Measurements from ENCODE around the gene GRM1.

Gene GRM1

DNA sequence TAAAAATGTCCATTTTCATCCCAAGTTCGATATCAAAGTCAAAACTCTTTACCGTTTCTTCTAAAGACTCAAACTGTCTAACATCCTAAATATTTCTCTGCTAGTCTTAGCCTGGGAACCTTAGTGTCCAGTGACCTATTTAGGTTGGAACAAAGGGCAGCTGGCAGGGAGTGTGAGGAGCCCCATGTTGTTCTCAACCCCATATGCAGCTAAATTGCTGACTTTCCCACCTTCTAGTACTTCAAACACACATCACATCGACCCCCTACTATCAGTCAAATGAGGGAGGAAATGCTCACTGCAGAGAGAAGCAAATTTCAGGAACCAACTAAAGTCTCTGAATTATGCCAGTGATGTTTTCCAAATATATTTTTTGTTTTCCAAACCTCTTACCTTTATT lies 322.2 kb downstream of the GRM1 start:
- no peaks in the 10 kb centered on the region for H3K9me3 ChIP-seq (ENCODE audit: control insufficient read depth, insufficient read depth, low read depth, low read length)
- ChIA-PET POLR2A (no interaction called here), CTCF (interaction anchor here (0.6 kb wide), 1 partner anchor 191 kb away, joined by 4 read pairs; no protein-coding TSS in a partner anchor)
- TF ChIP-seq ZNF23 (tag by site-specific recombination; IDR thresholded peaks at IDR 0.05; ENCODE audit: borderline replicate concordance) (no peak), ZNF707 (tag by site-specific recombination; IDR thresholded peaks at IDR 0.05) (no peak), TCF7L2 (IDR thresholded peaks at IDR 0.05; ENCODE audit: borderline replicate concordance, low read depth, low read length) (no peak), ZNF558 (tag by site-specific recombination; IDR thresholded peaks at IDR 0.05) (no peak), ZNF670 (tag by site-specific recombination; IDR thresholded peaks at IDR 0.05; ENCODE audit: low read depth) (no peak), ZNF350 (tag by site-specific recombination; IDR thresholded peaks at IDR 0.05) (no peak), ZNF510 (tag by site-specific recombination; IDR thresholded peaks at IDR 0.05; ENCODE audit: insufficient replicate concordance) (no peak), ZNF747 (tag by site-specific recombination; IDR thresholded peaks at IDR 0.05) (no peak), ZBTB48 (tag by site-specific recombination; IDR thresholded peaks at IDR 0.05) (no peak), GLIS2 (tag by site-specific recombination; IDR thresholded peaks at IDR 0.05) (no peak), ZNF302 (tag by site-specific recombination; IDR thresholded peaks at IDR 0.05; ENCODE audit: low read depth) (no peak), KLF1 (tag by site-specific recombination; IDR thresholded peaks at IDR 0.05) (no peak), SETDB1 (IDR thresholded peaks at IDR 0.05; ENCODE audit: insufficient read length, low read length) (no peak), ZNF37A (tag by site-specific recombination; IDR thresholded peaks at IDR 0.05) (no peak), KLF16 (tag by site-specific recombination; IDR thresholded peaks at IDR 0.05) (no peak), ZNF2 (tag by site-specific recombination; IDR thresholded peaks at IDR 0.05) (no peak), ZNF658 (tag by site-specific recombination; IDR thresholded peaks at IDR 0.05) (no peak), ZNF626 (tag by site-specific recombination; IDR thresholded peaks at IDR 0.05) (no peak)
- TF ChIP-seq, protein P1, sequence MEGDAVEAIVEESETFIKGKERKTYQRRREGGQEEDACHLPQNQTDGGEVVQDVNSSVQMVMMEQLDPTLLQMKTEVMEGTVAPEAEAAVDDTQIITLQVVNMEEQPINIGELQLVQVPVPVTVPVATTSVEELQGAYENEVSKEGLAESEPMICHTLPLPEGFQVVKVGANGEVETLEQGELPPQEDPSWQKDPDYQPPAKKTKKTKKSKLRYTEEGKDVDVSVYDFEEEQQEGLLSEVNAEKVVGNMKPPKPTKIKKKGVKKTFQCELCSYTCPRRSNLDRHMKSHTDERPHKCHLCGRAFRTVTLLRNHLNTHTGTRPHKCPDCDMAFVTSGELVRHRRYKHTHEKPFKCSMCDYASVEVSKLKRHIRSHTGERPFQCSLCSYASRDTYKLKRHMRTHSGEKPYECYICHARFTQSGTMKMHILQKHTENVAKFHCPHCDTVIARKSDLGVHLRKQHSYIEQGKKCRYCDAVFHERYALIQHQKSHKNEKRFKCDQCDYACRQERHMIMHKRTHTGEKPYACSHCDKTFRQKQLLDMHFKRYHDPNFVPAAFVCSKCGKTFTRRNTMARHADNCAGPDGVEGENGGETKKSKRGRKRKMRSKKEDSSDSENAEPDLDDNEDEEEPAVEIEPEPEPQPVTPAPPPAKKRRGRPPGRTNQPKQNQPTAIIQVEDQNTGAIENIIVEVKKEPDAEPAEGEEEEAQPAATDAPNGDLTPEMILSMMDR (tag by site-specific recombination; IDR thresholded peaks at IDR 0.05): no peak
- TF ChIP-seq, protein P2, sequence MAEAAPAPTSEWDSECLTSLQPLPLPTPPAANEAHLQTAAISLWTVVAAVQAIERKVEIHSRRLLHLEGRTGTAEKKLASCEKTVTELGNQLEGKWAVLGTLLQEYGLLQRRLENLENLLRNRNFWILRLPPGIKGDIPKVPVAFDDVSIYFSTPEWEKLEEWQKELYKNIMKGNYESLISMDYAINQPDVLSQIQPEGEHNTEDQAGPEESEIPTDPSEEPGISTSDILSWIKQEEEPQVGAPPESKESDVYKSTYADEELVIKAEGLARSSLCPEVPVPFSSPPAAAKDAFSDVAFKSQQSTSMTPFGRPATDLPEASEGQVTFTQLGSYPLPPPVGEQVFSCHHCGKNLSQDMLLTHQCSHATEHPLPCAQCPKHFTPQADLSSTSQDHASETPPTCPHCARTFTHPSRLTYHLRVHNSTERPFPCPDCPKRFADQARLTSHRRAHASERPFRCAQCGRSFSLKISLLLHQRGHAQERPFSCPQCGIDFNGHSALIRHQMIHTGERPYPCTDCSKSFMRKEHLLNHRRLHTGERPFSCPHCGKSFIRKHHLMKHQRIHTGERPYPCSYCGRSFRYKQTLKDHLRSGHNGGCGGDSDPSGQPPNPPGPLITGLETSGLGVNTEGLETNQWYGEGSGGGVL (tag by site-specific recombination; IDR thresholded peaks at IDR 0.05): no peak
- no peak overlapping the region for H3K4me3 ChIP-seq (ENCODE audit: low read depth, low read length)
- no peak overlapping the region for H3K27ac ChIP-seq (ENCODE audit: extremely low read depth, low read depth, low read length)
- no peaks in the 10 kb centered on the region for H3K36me3 ChIP-seq (ENCODE audit: control insufficient read depth in 2 of 2, insufficient read depth in 1 of 2, low read length in 2 of 2)
- no peaks in the 10 kb centered on the region for H3K4me1 ChIP-seq (ENCODE audit: control insufficient read depth, insufficient read depth, low read length)

DNA sequence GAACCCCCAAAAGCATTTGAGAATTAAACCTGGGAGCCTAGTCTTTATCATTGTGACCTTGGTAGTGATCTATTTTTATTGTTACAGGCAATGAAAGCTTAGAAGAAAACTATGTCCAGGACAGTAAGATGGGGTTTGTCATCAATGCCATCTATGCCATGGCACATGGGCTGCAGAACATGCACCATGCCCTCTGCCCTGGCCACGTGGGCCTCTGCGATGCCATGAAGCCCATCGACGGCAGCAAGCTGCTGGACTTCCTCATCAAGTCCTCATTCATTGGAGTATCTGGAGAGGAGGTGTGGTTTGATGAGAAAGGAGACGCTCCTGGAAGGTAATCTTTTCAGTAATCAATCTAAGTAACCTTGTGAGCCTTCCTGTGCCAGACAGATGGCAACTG lies 323.3 kb downstream of the GRM1 start:
- TF ChIP-seq ZNF529 (tag by site-specific recombination; IDR thresholded peaks at IDR 0.05; ENCODE audit: insufficient replicate concordance): no peak
- TF ChIP-seq, protein P3, sequence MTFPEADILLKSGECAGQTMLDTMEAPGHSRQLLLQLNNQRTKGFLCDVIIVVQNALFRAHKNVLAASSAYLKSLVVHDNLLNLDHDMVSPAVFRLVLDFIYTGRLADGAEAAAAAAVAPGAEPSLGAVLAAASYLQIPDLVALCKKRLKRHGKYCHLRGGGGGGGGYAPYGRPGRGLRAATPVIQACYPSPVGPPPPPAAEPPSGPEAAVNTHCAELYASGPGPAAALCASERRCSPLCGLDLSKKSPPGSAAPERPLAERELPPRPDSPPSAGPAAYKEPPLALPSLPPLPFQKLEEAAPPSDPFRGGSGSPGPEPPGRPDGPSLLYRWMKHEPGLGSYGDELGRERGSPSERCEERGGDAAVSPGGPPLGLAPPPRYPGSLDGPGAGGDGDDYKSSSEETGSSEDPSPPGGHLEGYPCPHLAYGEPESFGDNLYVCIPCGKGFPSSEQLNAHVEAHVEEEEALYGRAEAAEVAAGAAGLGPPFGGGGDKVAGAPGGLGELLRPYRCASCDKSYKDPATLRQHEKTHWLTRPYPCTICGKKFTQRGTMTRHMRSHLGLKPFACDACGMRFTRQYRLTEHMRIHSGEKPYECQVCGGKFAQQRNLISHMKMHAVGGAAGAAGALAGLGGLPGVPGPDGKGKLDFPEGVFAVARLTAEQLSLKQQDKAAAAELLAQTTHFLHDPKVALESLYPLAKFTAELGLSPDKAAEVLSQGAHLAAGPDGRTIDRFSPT (tag by site-specific recombination; IDR thresholded peaks at IDR 0.05): no peak
- TF ChIP-seq, protein P4, sequence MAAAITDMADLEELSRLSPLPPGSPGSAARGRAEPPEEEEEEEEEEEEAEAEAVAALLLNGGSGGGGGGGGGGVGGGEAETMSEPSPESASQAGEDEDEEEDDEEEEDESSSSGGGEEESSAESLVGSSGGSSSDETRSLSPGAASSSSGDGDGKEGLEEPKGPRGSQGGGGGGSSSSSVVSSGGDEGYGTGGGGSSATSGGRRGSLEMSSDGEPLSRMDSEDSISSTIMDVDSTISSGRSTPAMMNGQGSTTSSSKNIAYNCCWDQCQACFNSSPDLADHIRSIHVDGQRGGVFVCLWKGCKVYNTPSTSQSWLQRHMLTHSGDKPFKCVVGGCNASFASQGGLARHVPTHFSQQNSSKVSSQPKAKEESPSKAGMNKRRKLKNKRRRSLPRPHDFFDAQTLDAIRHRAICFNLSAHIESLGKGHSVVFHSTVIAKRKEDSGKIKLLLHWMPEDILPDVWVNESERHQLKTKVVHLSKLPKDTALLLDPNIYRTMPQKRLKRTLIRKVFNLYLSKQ (tag by site-specific recombination; IDR thresholded peaks at IDR 0.05; ENCODE audit: borderline replicate concordance): no peak
- TF ChIP-seq ZNF112 (tag by site-specific recombination; IDR thresholded peaks at IDR 0.05): no peak
- Histone ChIP-seq H3K4me1 (ENCODE audit: control insufficient read depth, insufficient read depth, low read length) (no peaks in the 10 kb centered on the region), H3K27ac (ENCODE audit: extremely low read depth, low read depth, low read length) (no peak overlapping the region), H3K9me3 (ENCODE audit: control insufficient read depth, insufficient read depth, low read depth, low read length) (no peaks in the 10 kb centered on the region), H3K36me3 (ENCODE audit: control insufficient read depth in 2 of 2, insufficient read depth in 1 of 2, low read length in 2 of 2) (no peaks in the 10 kb centered on the region), H3K4me3 (ENCODE audit: low read depth, low read length) (no peak overlapping the region)
- POLR2A ChIA-PET: no interaction called here
- CTCF ChIA-PET: no interaction called here

Measured in HEK293 (cell line).